Duodenal mucosa (tissue), 2 donors: ENCODE measurements around the gene SRGAP1.
"Not testable (repeated sequence)": the region's sequence is repeated elsewhere in the genome, so short reads cannot be mapped to it uniquely, and the experiment has no call there.

ENCODE experiments used
- H3K27ac ChIP-seq: one replicate; pipeline ENCODE4 v1.7.0; 2013; ENCODE audit warnings: low read depth, low read length
- H3K27me3 ChIP-seq, 2 donors: one replicate each; pipeline ENCODE4 v1.7.0; 2013; ENCODE audit warnings: low read length in 2 of 2, control low read depth in 1 of 2; ENCODE audit not compliant: insufficient read depth in 2 of 2, control insufficient read depth in 1 of 2
- H3K36me3 ChIP-seq, 2 donors: one replicate each; pipeline ENCODE4 v1.7.0; 2013; ENCODE audit warnings: low read length in 2 of 2, control low read depth in 1 of 2; ENCODE audit not compliant: insufficient read depth in 2 of 2, control insufficient read depth in 1 of 2
- H3K4me1 ChIP-seq, 2 donors: one replicate each; pipeline ENCODE4 v1.7.0; 2013; ENCODE audit warnings: low read length in 2 of 2, control low read depth in 1 of 2; ENCODE audit not compliant: insufficient read depth in 2 of 2, control insufficient read depth in 1 of 2
- H3K4me3 ChIP-seq, 2 donors: one replicate each; pipeline ENCODE4 v1.7.0; 2013; ENCODE audit warnings: low read length in 2 of 2, low read depth in 1 of 2
- H3K9ac ChIP-seq, 2 donors: one replicate each; pipeline ENCODE4 v1.7.0; 2013; ENCODE audit warnings: low read length in 2 of 2, low read depth in 1 of 2
- H3K9me3 ChIP-seq, 2 donors: one replicate each; pipeline ENCODE4 v1.7.0; 2013; ENCODE audit warnings: low read length in 2 of 2, control low read depth in 1 of 2; ENCODE audit not compliant: control insufficient read depth in 1 of 2

Gene SRGAP1

DNA sequence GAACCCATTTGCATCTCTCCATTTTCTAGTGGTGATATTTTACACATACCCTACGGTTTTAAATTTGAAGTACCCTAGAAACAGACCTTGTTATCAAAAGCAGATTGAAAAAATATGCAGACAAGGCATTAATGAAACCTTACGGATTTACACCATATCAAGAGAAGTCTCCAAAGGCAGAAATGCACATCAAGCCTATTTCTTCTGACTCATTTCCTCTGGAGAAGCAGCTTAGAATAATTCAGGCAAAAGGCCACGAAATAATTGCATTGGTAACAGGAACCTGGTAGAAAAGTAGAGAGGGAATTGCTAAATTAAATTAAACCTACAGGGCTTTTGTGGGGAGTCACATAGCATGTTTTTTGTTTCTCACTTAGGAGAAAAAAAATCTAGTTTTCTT, 342.9 kb downstream of the SRGAP1 start:
- Histone ChIP-seq H3K4me3 (no peak overlapping the region), H3K27me3 (no peaks in the 10 kb centered on the region), H3K27ac (no peak overlapping the region), H3K36me3 (no peaks in the 10 kb centered on the region), H3K9me3 (no peaks in the 10 kb centered on the region), H3K4me1 (no peaks in the 10 kb centered on the region), H3K9ac (no peak overlapping the region)

DNA sequence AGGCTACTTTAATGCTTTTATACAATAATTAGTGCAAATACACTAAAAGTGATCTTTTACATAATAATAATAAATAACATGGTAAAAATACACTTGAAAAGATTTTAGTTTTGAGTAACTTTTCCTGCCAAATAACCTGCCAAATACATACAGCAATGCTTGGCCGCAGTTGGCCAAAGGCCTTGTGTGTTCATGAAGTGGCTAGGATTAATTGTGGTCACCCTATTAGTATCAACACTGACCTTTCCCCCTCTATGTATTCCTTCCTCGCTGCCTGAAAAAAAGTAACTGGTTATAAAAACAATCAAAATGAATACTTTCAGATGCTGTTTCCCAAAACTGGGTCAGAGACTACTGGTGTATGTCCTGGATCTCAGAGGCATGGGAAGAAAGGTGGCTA, 343.3 kb downstream of the SRGAP1 start:
- H3K27ac ChIP-seq: no peak overlapping the region
- H3K9me3 ChIP-seq: no peaks in the 10 kb centered on the region
- H3K27me3 ChIP-seq: no peaks in the 10 kb centered on the region
- no peak overlapping the region for H3K9ac ChIP-seq
- no peaks in the 10 kb centered on the region for H3K36me3 ChIP-seq
- H3K4me3 ChIP-seq: no peak overlapping the region
- H3K4me1 ChIP-seq: no peaks in the 10 kb centered on the region

DNA sequence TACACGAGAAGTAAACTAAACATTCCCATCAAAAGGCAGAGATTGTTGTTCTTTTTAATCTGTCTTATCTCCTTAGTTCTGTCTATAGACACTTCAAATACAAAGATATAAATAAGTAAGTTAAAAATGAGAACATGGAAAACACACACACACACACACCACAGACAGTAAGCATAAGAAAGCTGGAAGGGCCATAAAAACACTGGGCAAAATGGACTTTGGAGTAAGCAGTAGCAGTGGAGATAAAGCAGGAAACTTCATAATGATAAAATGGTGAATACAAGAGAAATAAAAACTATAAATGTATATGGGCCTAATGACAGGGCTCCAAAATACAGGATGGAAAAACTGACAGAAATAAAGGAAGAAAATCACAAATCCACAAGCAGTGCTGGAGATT, 345.0 kb downstream of the SRGAP1 start:
- peaks cover 8 to 9% of the 10 kb centered on the region in 2 donors for H3K36me3 ChIP-seq
- no peaks in the 10 kb centered on the region for H3K4me1 ChIP-seq
- no peak overlapping the region for H3K9ac ChIP-seq
- H3K27me3 ChIP-seq: no peaks in the 10 kb centered on the region
- H3K9me3 ChIP-seq: no peaks in the 10 kb centered on the region
- no peak overlapping the region for H3K27ac ChIP-seq
- no peak overlapping the region for H3K4me3 ChIP-seq

DNA sequence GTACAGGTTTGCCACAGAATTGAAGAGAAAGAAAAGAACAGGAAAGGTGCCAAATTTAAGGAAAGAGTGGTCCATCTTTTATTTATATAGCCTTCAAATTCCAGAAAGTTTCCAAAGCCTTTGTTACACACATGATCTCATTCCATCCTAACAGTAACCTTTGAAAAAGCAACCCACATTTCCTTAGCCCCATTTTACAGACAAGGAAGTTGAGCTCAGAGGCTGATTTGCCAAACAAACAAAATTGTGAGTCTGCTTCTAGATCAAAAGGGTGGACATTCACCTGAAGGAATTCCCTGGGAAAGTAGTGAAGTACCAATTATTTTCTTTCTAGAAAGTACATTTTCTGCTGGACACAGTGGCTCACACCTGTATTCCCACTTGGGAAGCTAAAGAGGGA, 345.6 kb downstream of the SRGAP1 start:
- no peaks in the 10 kb centered on the region for H3K9me3 ChIP-seq
- no peaks in the 10 kb centered on the region for H3K27me3 ChIP-seq
- peaks cover 8 to 11% of the 10 kb centered on the region in 2 donors for H3K36me3 ChIP-seq
- H3K4me3 ChIP-seq: no peak overlapping the region
- H3K4me1 ChIP-seq: no peaks in the 10 kb centered on the region
- H3K27ac ChIP-seq: no peak overlapping the region
- no peak overlapping the region for H3K9ac ChIP-seq

- peaks cover 8 to 11% of the 10 kb centered on the region in 2 donors for H3K36me3 ChIP-seq
- H3K27me3 ChIP-seq: no peaks in the 10 kb centered on the region
- H3K27ac ChIP-seq: no peak overlapping the region
- no peak overlapping the region for H3K9ac ChIP-seq
- H3K4me3 ChIP-seq: no peak overlapping the region
- no peaks in the 10 kb centered on the region for H3K4me1 ChIP-seq
- H3K9me3 ChIP-seq: no peaks in the 10 kb centered on the region
Measured at GRCh38 chr12:64192644-64193444, 348.3 kb downstream of the SRGAP1 start.

GRCh38 chr12:64193931-64194330, 349.4 kb downstream of the SRGAP1 start:
- H3K27me3 ChIP-seq: no peaks in the 10 kb centered on the region
- no peaks in the 10 kb centered on the region for H3K9me3 ChIP-seq
- H3K27ac ChIP-seq: no peak overlapping the region
- H3K4me1 ChIP-seq: no peaks in the 10 kb centered on the region
- H3K9ac ChIP-seq: no peak overlapping the region
- H3K4me3 ChIP-seq: no peak overlapping the region
- peaks cover 8 to 11% of the 10 kb centered on the region in 2 donors for H3K36me3 ChIP-seq

DNA sequence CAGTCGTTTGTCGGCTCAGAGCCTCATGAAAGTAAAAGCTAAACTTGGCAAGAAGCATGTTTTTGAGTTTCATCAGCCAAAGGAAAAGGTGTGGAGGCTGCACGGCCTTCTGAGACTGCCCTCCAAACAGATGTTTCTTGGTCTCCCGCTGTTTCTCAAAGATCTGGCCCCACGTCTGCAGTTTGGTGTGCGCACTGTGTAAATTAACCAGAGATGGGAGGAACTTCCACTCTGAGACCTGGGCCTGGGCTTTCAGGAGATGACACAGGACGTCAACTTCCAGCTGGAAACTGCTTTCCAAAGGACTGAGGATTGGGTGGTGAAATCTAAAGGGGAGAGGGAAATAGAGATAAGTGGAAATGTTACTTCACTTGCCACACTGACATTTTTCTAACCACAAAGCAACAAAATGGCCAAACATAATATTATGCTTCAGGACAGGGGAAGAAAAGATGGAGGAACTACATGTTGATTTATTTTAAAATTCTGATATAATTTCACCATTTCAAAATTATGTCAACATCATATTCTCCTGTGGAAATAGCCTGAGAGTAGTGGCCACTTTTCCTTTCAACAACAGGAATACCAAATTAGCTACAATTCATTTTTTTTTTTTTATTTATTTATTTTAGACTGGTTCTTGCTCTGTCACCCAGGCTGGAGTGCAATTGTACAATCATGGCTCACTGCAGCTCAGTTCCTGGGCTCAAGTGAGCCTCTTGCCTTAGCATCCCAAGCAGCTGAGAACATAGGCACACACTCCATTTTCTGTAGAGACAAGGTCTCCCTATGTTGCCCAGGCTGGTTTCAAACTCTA, 350.0 kb downstream of the SRGAP1 start:
- H3K36me3 ChIP-seq: peaks cover 8 to 11% of the 10 kb centered on the region in 2 donors
- no peaks in the 10 kb centered on the region for H3K4me1 ChIP-seq
- H3K4me3 ChIP-seq: no peak overlapping the region
- no peak overlapping the region for H3K27ac ChIP-seq
- no peaks in the 10 kb centered on the region for H3K9me3 ChIP-seq
- no peaks in the 10 kb centered on the region for H3K27me3 ChIP-seq
- H3K9ac ChIP-seq: no peak overlapping the region

DNA sequence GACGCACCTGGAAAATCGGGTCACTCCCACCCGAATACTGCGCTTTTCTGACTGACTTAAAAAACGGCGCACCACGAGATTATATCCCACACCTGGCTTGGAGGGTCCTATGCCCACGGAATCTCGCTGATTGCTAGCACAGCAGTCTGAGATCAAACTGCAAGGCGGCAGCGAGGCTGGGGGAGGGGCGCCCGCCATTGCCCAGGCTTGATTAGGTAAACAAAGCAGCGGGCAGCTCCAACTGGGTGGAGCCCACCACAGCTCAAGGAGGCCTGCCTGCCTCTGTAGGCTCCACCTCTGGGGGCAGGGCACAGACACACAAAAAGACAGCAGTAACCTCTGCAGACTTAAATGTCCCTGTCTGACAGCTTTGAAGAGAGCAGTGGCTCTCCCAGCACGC, 351.3 kb downstream of the SRGAP1 start:
- H3K27ac ChIP-seq, H3K4me1 ChIP-seq, H3K4me3 ChIP-seq, H3K27me3 ChIP-seq, H3K9ac ChIP-seq, H3K9me3 ChIP-seq: not testable (repeated sequence)
- peaks cover 8 to 11% of the 10 kb centered on the region in 2 donors for H3K36me3 ChIP-seq

GRCh38 chr12:64203036-64203435, 358.5 kb downstream of the SRGAP1 start:
- Histone ChIP-seq H3K9me3 (no peaks in the 10 kb centered on the region), H3K27ac (no peak overlapping the region), H3K4me1 (no peaks in the 10 kb centered on the region), H3K9ac (no peak overlapping the region), H3K36me3 (peaks cover 0 to 4% of the 10 kb centered on the region in 2 donors), H3K27me3 (no peaks in the 10 kb centered on the region), H3K4me3 (no peak overlapping the region)

GRCh38 chr12:64203775-64204174, 359.3 kb downstream of the SRGAP1 start:
- H3K9ac ChIP-seq: no peak overlapping the region
- no peaks in the 10 kb centered on the region for H3K4me1 ChIP-seq
- H3K9me3 ChIP-seq: no peaks in the 10 kb centered on the region
- no peak overlapping the region for H3K4me3 ChIP-seq
- no peak overlapping the region for H3K27ac ChIP-seq
- H3K36me3 ChIP-seq: peaks cover 0 to 4% of the 10 kb centered on the region in 2 donors
- H3K27me3 ChIP-seq: no peaks in the 10 kb centered on the region
